CD4-positive, alpha-beta T cell treated with Interleukin-6 at 100 ng/mL for 8 hours (primary cell): ENCODE measurements around the gene TNFAIP8L3.

Source experiments
- DNase-seq: peaks from one replicate; pipeline ENCODE4 v3.0.0-alpha.2; 2020; ENCODE audit warnings: mixed read lengths, low spot score

Gene TNFAIP8L3

GRCh38 chr15:51114437-51115119 lies 19.9 kb upstream of the TNFAIP8L3 start:
- no peak for DNase-seq

- DNase-seq = no peak
Measured at GRCh38 chr15:51112078-51112477, 17.4 kb upstream of the TNFAIP8L3 start.

- no peak for DNase-seq
Measured at GRCh38 chr15:51111061-51111460, 16.4 kb upstream of the TNFAIP8L3 start.

GRCh38 chr15:51110171-51110570 lies 15.5 kb upstream of the TNFAIP8L3 start:
- DNase-seq = no peak

- DNase-seq = no peak
Measured at GRCh38 chr15:51108933-51109550, 14.3 kb upstream of the TNFAIP8L3 start.

GRCh38 chr15:51107612-51108011 lies 12.9 kb upstream of the TNFAIP8L3 start:
- no peak for DNase-seq

GRCh38 chr15:51106481-51106880 lies 11.8 kb upstream of the TNFAIP8L3 start:
- DNase-seq = no peak

- no peak for DNase-seq
Measured at GRCh38 chr15:51105430-51106016, 10.8 kb upstream of the TNFAIP8L3 start.

- DNase-seq = no peak
Measured at GRCh38 chr15:51104512-51104911, 9.8 kb upstream of the TNFAIP8L3 start.

- DNase-seq = no peak
Measured at GRCh38 chr15:51103330-51103729, 8.6 kb upstream of the TNFAIP8L3 start.

GRCh38 chr15:51100785-51101489 lies 6.2 kb upstream of the TNFAIP8L3 start:
- DNase-seq = no peak

- no peak for DNase-seq
Measured at GRCh38 chr15:51099185-51099584, 4.5 kb upstream of the TNFAIP8L3 start.

- DNase-seq = no peak
Measured at GRCh38 chr15:51098331-51098619, 3.6 kb upstream of the TNFAIP8L3 start.

GRCh38 chr15:51097553-51098330 lies 3.0 kb upstream of the TNFAIP8L3 start:
- no peak for DNase-seq

GRCh38 chr15:51096976-51097375 lies 2.3 kb upstream of the TNFAIP8L3 start:
- DNase-seq = no peak

GRCh38 chr15:51095681-51096331 lies 1.1 kb upstream of the TNFAIP8L3 start:
- no peak for DNase-seq

GRCh38 chr15:51093839-51094605 lies 684 bp downstream of the TNFAIP8L3 start:
- no peak for DNase-seq

- no peak for DNase-seq
Measured at GRCh38 chr15:51093488-51093838, 1.2 kb downstream of the TNFAIP8L3 start.

GRCh38 chr15:51092480-51093040 lies 2.1 kb downstream of the TNFAIP8L3 start:
- no peak for DNase-seq

- DNase-seq = no peak
Measured at GRCh38 chr15:51090753-51091152, 4.0 kb downstream of the TNFAIP8L3 start.
